NCI-H510A treated with DMSO at 0.1 percent for 48 hours (cell line): ENCODE measurements around the gene ASAP2.

Source experiments
- DNase-seq: peaks from one replicate; lab custom pipeline; 2025; lab: John Stamatoyannopoulos, UW

Gene ASAP2

GRCh38 chr2:9430316-9431293 is 224.0 kb downstream of the ASAP2 start:
- DNase-seq: no peak

- no peak for DNase-seq
These were observed 227.9 kb downstream of the ASAP2 start for GRCh38 chr2:9434489-9434888.

- no peak for DNase-seq
These were observed 232.9 kb downstream of the ASAP2 start for GRCh38 chr2:9439536-9439935.

- no peak for DNase-seq
These were observed 233.6 kb downstream of the ASAP2 start for GRCh38 chr2:9440058-9440727.

- no peak for DNase-seq
These were observed 234.9 kb downstream of the ASAP2 start for GRCh38 chr2:9441556-9441955.

GRCh38 chr2:9443526-9443925 is 236.9 kb downstream of the ASAP2 start:
- DNase-seq: no peak

- no peak for DNase-seq
These were observed 238.5 kb downstream of the ASAP2 start for GRCh38 chr2:9445089-9445488.

- DNase-seq: no peak
These were observed 244.6 kb downstream of the ASAP2 start for GRCh38 chr2:9451231-9451630.
